ENCODE data around the gene MRPL37. TPM values are rescaled to one million over a fixed set of nuclear protein-coding genes. Genes with fewer than 3 reads are reported as not detected.

Gene MRPL37
- total RNA-seq, 1 donor from 2014 or later, result 60.4 TPM

- Histone ChIP-seq H3K79me2 (ENCODE audit: low read depth) (no peaks in the 10 kb centered on the region), H3K9ac (no peak overlapping the region), H3K36me3 (no peaks in the 10 kb centered on the region), H3K27me3 (no peaks in the 10 kb centered on the region), H3K4me2 (no peak overlapping the region), H2AFZ (replicated peaks) (no peak overlapping the region), H4K20me1 (ENCODE audit: low read depth) (peaks cover 36% of the 10 kb centered on the region), H3K4me1 (peaks cover 7% of the 10 kb centered on the region), H3K4me3 (no peak overlapping the region), H3K27ac (no peak overlapping the region), H3F3A (ENCODE audit: low read depth) (no peaks in the 10 kb centered on the region), H3K9me3 (ENCODE audit: low read depth) (no peaks in the 10 kb centered on the region)
- Mint-ChIP-seq H3K4me3 (no peak overlapping the region), H3K4me1 (peaks cover 49% of the 10 kb centered on the region), H3K9me3 (no peaks in the 10 kb centered on the region), H3K36me3 (peaks cover 25% of the 10 kb centered on the region), H3K27ac (peak overlapping the region; percentile 21), H3K27me3 (ENCODE audit: insufficient read depth, low read depth) (peaks cover 5% of the 10 kb centered on the region)
- TF ChIP-seq CTCF (IDR thresholded peaks at IDR 0.05) (no peak), EZH2phosphoT487 (IDR thresholded peaks at IDR 0.05) (no peak), EZH2 (IDR thresholded peaks at IDR 0.05) (no peak)
- no peak for DNase-seq (ENCODE audit: low spot score)
These were observed 25.4 kb downstream of the MRPL37 start for GRCh38 chr1:54225378-54225777.

- Histone ChIP-seq H3K4me3 (no peak overlapping the region), H3K27ac (no peak overlapping the region), H3K9me3 (ENCODE audit: low read depth) (no peaks in the 10 kb centered on the region), H2AFZ (replicated peaks) (no peak overlapping the region), H3F3A (ENCODE audit: low read depth) (no peaks in the 10 kb centered on the region), H4K20me1 (ENCODE audit: low read depth) (peaks cover 36% of the 10 kb centered on the region), H3K4me1 (peaks cover 7% of the 10 kb centered on the region), H3K79me2 (ENCODE audit: low read depth) (no peaks in the 10 kb centered on the region), H3K36me3 (no peaks in the 10 kb centered on the region), H3K27me3 (no peaks in the 10 kb centered on the region), H3K4me2 (no peak overlapping the region), H3K9ac (no peak overlapping the region)
- no peak overlapping the region for H3K4me3 Mint-ChIP-seq
- H3K36me3 Mint-ChIP-seq, result peaks cover 29% of the 10 kb centered on the region
- peaks cover 50% of the 10 kb centered on the region for H3K4me1 Mint-ChIP-seq
- H3K27ac Mint-ChIP-seq, result peak overlapping the region; percentile 21
- no peaks in the 10 kb centered on the region for H3K9me3 Mint-ChIP-seq
- DNase-seq (ENCODE audit: low spot score), result no peak
- TF ChIP-seq EZH2 (IDR thresholded peaks at IDR 0.05) (no peak), CTCF (IDR thresholded peaks at IDR 0.05) (no peak), EZH2phosphoT487 (IDR thresholded peaks at IDR 0.05) (no peak)
- H3K27me3 Mint-ChIP-seq (ENCODE audit: insufficient read depth, low read depth), result peaks cover 5% of the 10 kb centered on the region
These were observed 26.1 kb downstream of the MRPL37 start for GRCh38 chr1:54225986-54226559.

- H3F3A ChIP-seq (ENCODE audit: low read depth), result no peaks in the 10 kb centered on the region
- H3K4me3 ChIP-seq, result no peak overlapping the region
- H4K20me1 ChIP-seq (ENCODE audit: low read depth), result peaks cover 36% of the 10 kb centered on the region
- H3K79me2 ChIP-seq (ENCODE audit: low read depth), result no peaks in the 10 kb centered on the region
- DNase-seq (ENCODE audit: low spot score), result no peak
- Mint-ChIP-seq H3K4me1 (peaks cover 50% of the 10 kb centered on the region), H3K4me3 (no peak overlapping the region), H3K27me3 (ENCODE audit: insufficient read depth, low read depth) (peaks cover 5% of the 10 kb centered on the region), H3K36me3 (peaks cover 33% of the 10 kb centered on the region), H3K9me3 (no peaks in the 10 kb centered on the region), H3K27ac (peak overlapping the region; percentile 70)
- H3K4me1 ChIP-seq, result peaks cover 7% of the 10 kb centered on the region
- no peaks in the 10 kb centered on the region for H3K27me3 ChIP-seq
- no peak overlapping the region for H3K27ac ChIP-seq
- TF ChIP-seq CTCF (IDR thresholded peaks at IDR 0.05), result no peak
- TF ChIP-seq EZH2 (IDR thresholded peaks at IDR 0.05), result no peak
- TF ChIP-seq EZH2phosphoT487 (IDR thresholded peaks at IDR 0.05), result no peak
- no peaks in the 10 kb centered on the region for H3K36me3 ChIP-seq
- no peak overlapping the region for H2AFZ ChIP-seq (replicated peaks)
- no peaks in the 10 kb centered on the region for H3K9me3 ChIP-seq (ENCODE audit: low read depth)
- H3K4me2 ChIP-seq, result no peak overlapping the region
- no peak overlapping the region for H3K9ac ChIP-seq
These were observed 27.2 kb downstream of the MRPL37 start for GRCh38 chr1:54227091-54227602.

Measured in neural progenitor cell (in vitro differentiated cells).